Adrenal gland (tissue), 5 donors: ENCODE results near the gene ADGRG4.

ENCODE experiments used
- POLR2A ChIP-seq, 2 donors: fragments of 450-650 bp; IDR thresholded peaks; one replicate each; pipeline ENCODE4 v1.6.1; 2017; ENCODE audit warnings: antibody characterized with exemption in 2 of 2, mild to moderate bottlenecking in 2 of 2, moderate library complexity in 1 of 2
- TF ChIP-seq, protein P1 (sequence below), 6 experiments: fragments of 450-650 bp in 4 of 6; fragments of 200-600 bp in 2 of 6; sonication (generic) in 1 of 6; IDR thresholded peaks; 1 replicate in 5 of 6; 2 replicates in 1 of 6; pipeline versions ENCODE4 v1.5.1 to v1.8.0; 2016 to 2021; ENCODE audit warnings: antibody characterized with exemption in 6 of 6, mild to moderate bottlenecking in 2 of 6, moderate library complexity in 1 of 6
- donor health status: DM: no; HTN: no; CAD: no.

GRCh38 chrX:136256026-136256425 is 44.7 kb upstream of the ADGRG4 start:
- TF ChIP-seq POLR2A (IDR thresholded peaks at IDR 0.05) = no peak
- TF ChIP-seq, protein P1, sequence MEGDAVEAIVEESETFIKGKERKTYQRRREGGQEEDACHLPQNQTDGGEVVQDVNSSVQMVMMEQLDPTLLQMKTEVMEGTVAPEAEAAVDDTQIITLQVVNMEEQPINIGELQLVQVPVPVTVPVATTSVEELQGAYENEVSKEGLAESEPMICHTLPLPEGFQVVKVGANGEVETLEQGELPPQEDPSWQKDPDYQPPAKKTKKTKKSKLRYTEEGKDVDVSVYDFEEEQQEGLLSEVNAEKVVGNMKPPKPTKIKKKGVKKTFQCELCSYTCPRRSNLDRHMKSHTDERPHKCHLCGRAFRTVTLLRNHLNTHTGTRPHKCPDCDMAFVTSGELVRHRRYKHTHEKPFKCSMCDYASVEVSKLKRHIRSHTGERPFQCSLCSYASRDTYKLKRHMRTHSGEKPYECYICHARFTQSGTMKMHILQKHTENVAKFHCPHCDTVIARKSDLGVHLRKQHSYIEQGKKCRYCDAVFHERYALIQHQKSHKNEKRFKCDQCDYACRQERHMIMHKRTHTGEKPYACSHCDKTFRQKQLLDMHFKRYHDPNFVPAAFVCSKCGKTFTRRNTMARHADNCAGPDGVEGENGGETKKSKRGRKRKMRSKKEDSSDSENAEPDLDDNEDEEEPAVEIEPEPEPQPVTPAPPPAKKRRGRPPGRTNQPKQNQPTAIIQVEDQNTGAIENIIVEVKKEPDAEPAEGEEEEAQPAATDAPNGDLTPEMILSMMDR (IDR thresholded peaks at IDR 0.05) = no peak
